ENCODE results near the gene RNASE4.

Gene RNASE4

GRCh38 chr14:20745571-20746358 is 61.4 kb downstream of the RNASE4 start, which contains the start of gene EDDM3A:
TSS of gene EDDM3A (plus strand) at chr14:20745887. CDS start at chr14:20747581, 1,694 bp downstream.
- no peak for DNase-seq (ENCODE audit: low spot score)

DNA sequence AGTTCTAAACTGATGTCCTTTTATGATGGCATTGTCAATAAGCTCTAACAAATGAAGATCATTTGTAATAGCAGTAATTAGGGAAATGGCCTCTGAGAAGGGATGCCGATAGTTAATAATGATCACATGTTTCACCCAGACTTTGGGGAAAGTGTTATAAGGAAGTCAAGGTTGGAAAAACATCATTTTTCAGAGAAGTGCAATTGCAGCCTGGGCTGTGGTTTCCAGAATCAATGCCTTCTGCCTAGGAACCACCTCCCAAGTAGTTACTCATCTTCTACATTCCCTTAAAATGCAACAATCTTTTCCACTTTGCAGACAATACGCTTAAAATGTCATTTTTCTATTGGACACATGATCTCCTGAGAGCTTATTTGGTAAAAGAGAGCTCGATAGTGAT is 62.2 kb downstream of the RNASE4 start:
- DNase-seq (ENCODE audit: low spot score): no peak

DNA sequence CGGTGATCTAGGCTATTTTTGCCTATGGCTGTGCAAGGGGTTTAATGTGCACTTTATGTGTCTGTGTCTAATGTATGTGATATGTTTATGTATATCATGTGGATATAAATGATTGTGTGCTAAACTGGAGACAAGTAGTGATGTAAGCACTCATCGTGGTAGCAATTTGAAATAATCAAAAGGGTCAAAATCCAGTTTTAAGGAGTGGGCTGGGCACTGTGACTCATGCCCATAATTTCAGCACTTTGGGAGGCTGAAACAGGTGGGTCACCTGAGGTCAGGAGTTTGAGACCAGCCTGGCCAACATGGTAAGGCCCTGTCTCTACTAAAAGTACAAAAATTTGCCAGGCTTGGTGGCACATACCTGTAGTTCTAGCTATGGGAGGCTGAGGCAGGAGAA is 64.1 kb downstream of the RNASE4 start:
- DNase-seq (ENCODE audit: low spot score): no peak

DNA sequence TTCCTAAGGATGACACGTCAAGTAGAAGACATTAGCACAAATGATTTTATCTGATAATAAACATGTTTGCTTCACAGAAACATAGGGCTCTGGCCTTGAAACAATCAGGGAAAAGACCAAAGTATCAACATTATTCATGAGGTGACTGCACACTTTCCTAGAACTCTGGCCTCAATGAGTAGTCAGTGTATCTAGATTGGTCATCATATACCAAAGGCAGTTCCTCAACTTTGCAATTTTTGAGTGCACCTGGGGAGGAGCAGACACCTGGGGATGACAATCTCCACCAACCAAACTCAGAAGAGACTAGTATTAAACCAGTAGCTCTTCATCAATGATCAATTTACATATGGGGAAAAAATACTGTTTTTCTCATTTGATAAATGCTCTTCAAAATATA is 65.8 kb downstream of the RNASE4 start:
- no peak for DNase-seq (ENCODE audit: low spot score)
